ENCODE results near the gene NPIPA2.
"Not testable (repeated sequence)": the region's sequence is repeated elsewhere in the genome, so short reads cannot be mapped to it uniquely, and the experiment has no call there.

Gene NPIPA2

DNA sequence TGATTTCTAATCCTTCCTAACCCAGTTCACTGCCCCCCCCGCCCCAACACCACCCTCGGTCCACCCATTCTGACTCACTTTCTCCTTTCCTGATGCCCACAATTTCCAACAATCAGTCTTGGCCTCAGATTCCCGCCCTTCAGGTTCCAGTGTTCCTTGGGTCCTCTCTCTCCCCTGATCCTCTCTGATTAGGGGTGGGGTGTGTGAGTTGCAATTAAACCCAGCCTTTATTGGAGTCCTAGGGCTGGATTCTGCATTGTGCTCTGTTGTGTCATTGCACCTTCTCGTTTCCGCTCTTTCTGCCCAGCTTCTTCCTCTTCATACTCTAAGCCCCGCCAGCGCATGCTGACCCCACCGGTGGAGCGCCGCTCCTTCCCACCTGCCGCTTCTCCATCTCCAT is 539 bp upstream of the NPIPA2 start:
- H3K4me3 ChIP-seq (ENCODE audit: insufficient read depth, low read length, poor library complexity, severe bottlenecking); H3K4me2 ChIP-seq (ENCODE audit: low read depth, low read length, poor library complexity, severe bottlenecking); H3K9ac ChIP-seq (ENCODE audit: low read length): not testable (repeated sequence)

DNA sequence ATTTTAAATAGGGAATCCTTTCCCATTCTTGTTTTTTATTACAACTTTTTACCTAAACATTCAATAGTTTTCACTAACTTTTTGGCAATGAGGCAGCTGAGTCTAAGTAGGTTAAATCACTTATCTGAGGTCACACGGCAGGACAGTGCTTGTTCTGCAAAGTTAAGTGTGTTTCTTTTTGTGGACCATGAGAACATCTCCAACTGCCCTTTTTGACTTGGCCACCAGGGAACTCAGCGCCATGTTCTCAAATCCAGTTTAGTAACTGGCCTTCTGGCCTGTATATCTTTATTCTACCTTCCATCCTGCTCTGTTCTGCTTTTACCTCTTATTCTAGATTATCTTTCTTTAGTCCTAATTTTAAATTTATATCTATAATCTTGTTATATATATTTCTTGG is 31.3 kb downstream of the NPIPA2 start:
- H3K4me2 ChIP-seq (ENCODE audit: low read depth, low read length, poor library complexity, severe bottlenecking); H3K9me2 ChIP-seq (replicated peaks; ENCODE audit: insufficient read depth, low read length); H3K4me3 ChIP-seq (ENCODE audit: insufficient read depth, low read length, poor library complexity, severe bottlenecking); H2AFZ ChIP-seq (ENCODE audit: low read depth, low read length, severe bottlenecking); H3K9ac ChIP-seq (ENCODE audit: low read length); H3K79me2 ChIP-seq (ENCODE audit: insufficient read depth, low read length); H4K20me1 ChIP-seq (ENCODE audit: low read depth, low read length); H3K36me3 ChIP-seq (ENCODE audit: low read length); H3F3A ChIP-seq (ENCODE audit: insufficient read depth); H3K27me3 ChIP-seq (ENCODE audit: low read length); H3K27ac ChIP-seq (ENCODE audit: low read depth, low read length); H3K9me3 ChIP-seq (ENCODE audit: insufficient read depth, low read length): not testable (repeated sequence)

More for the DNA sequence above, 539 bp upstream of the NPIPA2 start:
- not testable (repeated sequence) for H3K9me3 ChIP-seq (ENCODE audit: insufficient read depth, low read length); H4K20me1 ChIP-seq (ENCODE audit: low read depth, low read length); H3K27me3 ChIP-seq (ENCODE audit: low read length); H3F3A ChIP-seq (ENCODE audit: insufficient read depth); H2AFZ ChIP-seq (ENCODE audit: low read depth, low read length, severe bottlenecking); H3K9me2 ChIP-seq (replicated peaks; ENCODE audit: insufficient read depth, low read length); H3K79me2 ChIP-seq (ENCODE audit: insufficient read depth, low read length); H3K27ac ChIP-seq (ENCODE audit: low read depth, low read length); H3K36me3 ChIP-seq (ENCODE audit: low read length)

DNA sequence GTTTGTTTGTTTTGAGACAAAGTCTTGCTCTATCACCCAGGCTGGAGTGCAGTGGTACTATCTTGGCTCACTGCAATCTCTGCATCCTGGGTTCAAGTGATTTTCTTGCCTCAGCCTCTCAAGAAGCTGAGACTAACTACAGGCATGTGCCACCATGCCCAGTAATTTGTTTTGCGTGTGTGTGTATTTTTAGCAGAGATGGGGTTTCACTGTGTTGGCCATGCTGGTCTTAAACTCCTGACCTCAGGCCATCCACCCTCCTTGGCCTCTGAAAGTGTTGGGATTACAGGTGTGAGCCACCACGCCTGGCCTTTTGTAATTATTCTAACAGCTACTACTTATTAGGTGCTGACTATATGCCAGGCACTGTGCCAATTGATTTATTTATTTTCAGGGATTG is 33.3 kb downstream of the NPIPA2 start:
- H4K20me1 ChIP-seq (ENCODE audit: low read depth, low read length); H3K79me2 ChIP-seq (ENCODE audit: insufficient read depth, low read length); H3K9me3 ChIP-seq (ENCODE audit: insufficient read depth, low read length); H3K4me3 ChIP-seq (ENCODE audit: insufficient read depth, low read length, poor library complexity, severe bottlenecking); H2AFZ ChIP-seq (ENCODE audit: low read depth, low read length, severe bottlenecking); H3K27ac ChIP-seq (ENCODE audit: low read depth, low read length); H3F3A ChIP-seq (ENCODE audit: insufficient read depth); H3K27me3 ChIP-seq (ENCODE audit: low read length); H3K9ac ChIP-seq (ENCODE audit: low read length); H3K4me2 ChIP-seq (ENCODE audit: low read depth, low read length, poor library complexity, severe bottlenecking); H3K9me2 ChIP-seq (replicated peaks; ENCODE audit: insufficient read depth, low read length); H3K36me3 ChIP-seq (ENCODE audit: low read length): not testable (repeated sequence)

DNA sequence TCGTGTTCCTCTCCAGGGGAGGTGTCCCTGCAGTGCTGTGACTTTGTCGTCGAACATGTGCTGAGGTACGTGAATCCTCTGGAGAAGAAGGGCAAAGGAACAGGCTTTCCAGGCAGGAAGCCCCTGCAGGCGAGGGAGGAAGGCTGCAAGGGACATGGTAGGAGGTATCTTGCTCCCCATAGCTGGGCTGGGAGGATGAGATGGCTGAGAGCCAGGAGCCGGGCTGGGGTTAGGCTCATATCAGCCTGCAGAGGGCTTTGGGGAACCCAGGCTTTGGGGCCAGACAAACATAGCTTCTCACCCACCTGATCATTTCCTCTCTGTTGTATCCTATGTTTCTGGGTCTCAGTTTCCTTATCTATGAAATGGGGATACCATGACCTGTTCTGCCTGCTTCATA is 34.4 kb downstream of the NPIPA2 start:
- H3K27ac ChIP-seq (ENCODE audit: low read depth, low read length); H3F3A ChIP-seq (ENCODE audit: insufficient read depth); H3K9me2 ChIP-seq (replicated peaks; ENCODE audit: insufficient read depth, low read length); H4K20me1 ChIP-seq (ENCODE audit: low read depth, low read length); H3K4me2 ChIP-seq (ENCODE audit: low read depth, low read length, poor library complexity, severe bottlenecking); H3K9ac ChIP-seq (ENCODE audit: low read length); H3K4me3 ChIP-seq (ENCODE audit: insufficient read depth, low read length, poor library complexity, severe bottlenecking); H3K79me2 ChIP-seq (ENCODE audit: insufficient read depth, low read length); H3K27me3 ChIP-seq (ENCODE audit: low read length); H3K9me3 ChIP-seq (ENCODE audit: insufficient read depth, low read length); H3K36me3 ChIP-seq (ENCODE audit: low read length); H2AFZ ChIP-seq (ENCODE audit: low read depth, low read length, severe bottlenecking): not testable (repeated sequence)

DNA sequence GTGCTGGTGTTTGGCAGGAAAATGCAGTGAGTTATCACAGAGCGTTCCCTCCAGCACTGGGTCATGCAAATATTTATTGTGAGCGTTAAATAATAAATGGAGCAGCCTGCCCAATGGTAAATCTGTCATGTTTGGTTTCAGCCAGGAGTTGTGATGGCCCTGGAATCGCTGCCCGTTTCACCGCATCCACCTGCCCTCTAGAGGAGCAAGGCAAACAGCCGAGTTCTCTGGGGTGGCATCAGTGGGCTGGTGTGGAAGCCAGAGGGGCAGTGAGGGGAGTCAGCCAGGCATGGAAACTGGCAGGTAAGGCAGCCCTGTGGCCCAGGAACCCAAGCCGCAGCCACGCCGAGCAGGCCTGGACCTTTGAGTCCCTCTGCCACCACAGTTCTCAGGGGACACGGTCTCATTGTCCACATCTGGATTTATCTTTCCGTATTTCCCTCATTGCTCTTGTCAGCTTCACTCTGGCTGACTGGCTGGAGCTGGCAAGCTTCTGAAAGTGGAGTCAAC is 37.1 kb downstream of the NPIPA2 start:
- H3F3A ChIP-seq (ENCODE audit: insufficient read depth); H3K9me3 ChIP-seq (ENCODE audit: insufficient read depth, low read length); H2AFZ ChIP-seq (ENCODE audit: low read depth, low read length, severe bottlenecking); H3K9me2 ChIP-seq (replicated peaks; ENCODE audit: insufficient read depth, low read length); H3K27me3 ChIP-seq (ENCODE audit: low read length); H3K4me3 ChIP-seq (ENCODE audit: insufficient read depth, low read length, poor library complexity, severe bottlenecking); H3K79me2 ChIP-seq (ENCODE audit: insufficient read depth, low read length); H3K4me2 ChIP-seq (ENCODE audit: low read depth, low read length, poor library complexity, severe bottlenecking); H3K36me3 ChIP-seq (ENCODE audit: low read length); H3K27ac ChIP-seq (ENCODE audit: low read depth, low read length); H4K20me1 ChIP-seq (ENCODE audit: low read depth, low read length); H3K9ac ChIP-seq (ENCODE audit: low read length): not testable (repeated sequence)

DNA sequence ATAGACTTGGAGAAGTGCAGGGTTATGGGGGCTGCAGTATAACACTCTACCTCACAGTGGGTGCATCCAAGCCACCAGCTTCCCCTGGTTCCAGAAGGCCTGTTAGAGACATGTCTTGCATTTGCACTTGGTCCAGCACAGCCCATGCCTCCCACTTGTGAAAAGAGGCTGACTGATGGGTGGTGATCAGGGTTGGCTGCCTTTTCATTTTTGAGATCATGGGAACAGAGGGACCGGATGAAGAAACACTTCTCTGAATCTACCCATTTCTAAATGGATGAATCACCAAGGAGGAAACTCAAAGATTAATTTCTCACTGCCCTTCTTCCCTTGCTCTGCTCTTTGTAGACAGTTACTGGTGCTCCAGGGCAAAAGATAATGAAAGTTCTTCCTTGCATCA is 43.8 kb downstream of the NPIPA2 start:
- not testable (repeated sequence) for H3K36me3 ChIP-seq (ENCODE audit: low read length); H3K9ac ChIP-seq (ENCODE audit: low read length); H3K9me3 ChIP-seq (ENCODE audit: insufficient read depth, low read length); H3K4me3 ChIP-seq (ENCODE audit: insufficient read depth, low read length, poor library complexity, severe bottlenecking); H3K79me2 ChIP-seq (ENCODE audit: insufficient read depth, low read length); H4K20me1 ChIP-seq (ENCODE audit: low read depth, low read length); H3K4me2 ChIP-seq (ENCODE audit: low read depth, low read length, poor library complexity, severe bottlenecking); H3F3A ChIP-seq (ENCODE audit: insufficient read depth); H3K27ac ChIP-seq (ENCODE audit: low read depth, low read length); H2AFZ ChIP-seq (ENCODE audit: low read depth, low read length, severe bottlenecking); H3K27me3 ChIP-seq (ENCODE audit: low read length); H3K9me2 ChIP-seq (replicated peaks; ENCODE audit: insufficient read depth, low read length)

DNA sequence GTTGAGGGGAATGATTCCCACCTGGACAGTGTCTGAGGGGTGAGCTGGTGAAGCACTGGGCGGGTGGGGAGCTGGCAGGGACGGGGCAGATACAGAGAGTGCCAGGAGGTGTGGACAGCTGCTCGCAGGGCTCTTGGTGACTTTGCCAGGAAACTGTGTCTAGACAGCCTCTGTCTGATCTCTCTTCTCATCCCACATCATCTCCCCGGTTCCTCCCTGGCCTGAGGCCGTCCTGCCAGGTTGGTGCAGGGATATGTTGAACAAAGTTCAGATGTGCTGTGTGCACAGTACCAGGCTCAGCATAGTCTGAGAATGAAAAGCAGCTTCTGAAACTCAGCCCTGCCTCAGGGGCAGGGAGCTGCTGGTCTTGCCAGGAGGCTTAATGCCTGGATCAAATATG is 47.2 kb downstream of the NPIPA2 start:
- not testable (repeated sequence) for H3K9ac ChIP-seq (ENCODE audit: low read length); H3F3A ChIP-seq (ENCODE audit: insufficient read depth); H3K4me3 ChIP-seq (ENCODE audit: insufficient read depth, low read length, poor library complexity, severe bottlenecking); H2AFZ ChIP-seq (ENCODE audit: low read depth, low read length, severe bottlenecking); H3K9me3 ChIP-seq (ENCODE audit: insufficient read depth, low read length); H3K9me2 ChIP-seq (replicated peaks; ENCODE audit: insufficient read depth, low read length); H3K4me2 ChIP-seq (ENCODE audit: low read depth, low read length, poor library complexity, severe bottlenecking); H3K27me3 ChIP-seq (ENCODE audit: low read length); H3K27ac ChIP-seq (ENCODE audit: low read depth, low read length); H4K20me1 ChIP-seq (ENCODE audit: low read depth, low read length); H3K79me2 ChIP-seq (ENCODE audit: insufficient read depth, low read length); H3K36me3 ChIP-seq (ENCODE audit: low read length)

DNA sequence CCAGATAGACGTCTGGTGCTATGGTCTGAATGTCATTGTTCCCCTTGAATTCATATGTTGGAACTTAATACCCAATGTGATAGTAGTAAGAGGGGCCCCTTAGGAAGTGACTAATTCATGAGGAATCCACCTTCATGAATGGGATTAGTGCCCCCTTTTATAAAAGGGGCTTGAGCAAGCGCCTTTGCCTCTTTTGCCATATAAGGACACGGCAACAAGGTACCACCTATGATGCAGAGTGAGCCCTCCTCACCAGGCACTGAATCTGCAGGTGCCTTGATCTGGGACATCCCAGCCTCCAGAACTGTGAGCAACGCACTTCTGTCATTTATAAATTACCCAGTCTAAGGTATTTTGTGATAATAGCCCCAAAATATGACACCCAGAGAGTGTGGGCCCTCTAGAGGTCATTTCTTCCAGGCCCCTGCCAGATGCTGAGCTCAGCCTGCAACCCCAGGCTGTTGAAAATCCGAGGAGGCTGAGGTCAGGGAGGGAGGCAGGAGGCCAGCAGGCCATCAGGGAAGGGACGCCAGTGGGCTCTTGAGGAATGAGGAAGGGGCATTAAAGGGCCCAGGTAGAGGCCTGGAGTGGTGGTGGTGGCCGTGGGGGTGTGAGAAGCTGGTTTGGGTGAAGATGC is 48.1 kb downstream of the NPIPA2 start:
- not testable (repeated sequence) for H4K20me1 ChIP-seq (ENCODE audit: low read depth, low read length); H3K36me3 ChIP-seq (ENCODE audit: low read length); H3K4me2 ChIP-seq (ENCODE audit: low read depth, low read length, poor library complexity, severe bottlenecking); H3K4me3 ChIP-seq (ENCODE audit: insufficient read depth, low read length, poor library complexity, severe bottlenecking); H3K9me3 ChIP-seq (ENCODE audit: insufficient read depth, low read length); H3K9me2 ChIP-seq (replicated peaks; ENCODE audit: insufficient read depth, low read length); H3K79me2 ChIP-seq (ENCODE audit: insufficient read depth, low read length); H3K9ac ChIP-seq (ENCODE audit: low read length); H2AFZ ChIP-seq (ENCODE audit: low read depth, low read length, severe bottlenecking); H3K27me3 ChIP-seq (ENCODE audit: low read length); H3F3A ChIP-seq (ENCODE audit: insufficient read depth); H3K27ac ChIP-seq (ENCODE audit: low read depth, low read length)
